ENCODE results near the gene GIPC1. TPM values are rescaled to one million over a fixed set of nuclear protein-coding genes. Genes with fewer than 3 reads are reported as not detected.
A peak's percentile ranks its signal among the peaks of the same experiment; 100 is the strongest.

Gene GIPC1, protein sequence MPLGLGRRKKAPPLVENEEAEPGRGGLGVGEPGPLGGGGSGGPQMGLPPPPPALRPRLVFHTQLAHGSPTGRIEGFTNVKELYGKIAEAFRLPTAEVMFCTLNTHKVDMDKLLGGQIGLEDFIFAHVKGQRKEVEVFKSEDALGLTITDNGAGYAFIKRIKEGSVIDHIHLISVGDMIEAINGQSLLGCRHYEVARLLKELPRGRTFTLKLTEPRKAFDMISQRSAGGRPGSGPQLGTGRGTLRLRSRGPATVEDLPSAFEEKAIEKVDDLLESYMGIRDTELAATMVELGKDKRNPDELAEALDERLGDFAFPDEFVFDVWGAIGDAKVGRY
- total RNA-seq (2021) (59.4 and 61.7 TPM in 2 replicates), Bru-seq, nascent RNA (percentile 53 among the genes with signal in this experiment), BruChase-seq, experiment 1, labeled RNA remaining after a 2-hour chase (percentile 61 among the genes with signal in this experiment), BruChase-seq, experiment 2, labeled RNA remaining after a 6-hour chase (percentile 67 among the genes with signal in this experiment)
- long read RNA-seq, transcript GIPC1-203 (9 exons, 1,926 nt): minor isoform, 57 of 183 reads
- long read RNA-seq, transcript GIPC1-213 (7 exons, 1,068 nt): minor isoform, 6 of 183 reads
- long read RNA-seq, transcript GIPC1-205 (8 exons, 1,386 nt): major isoform, 75 of 183 reads
- long read RNA-seq, transcript GIPC1-201 (7 exons, 1,782 nt): minor isoform, 8 of 183 reads
- long read RNA-seq, partial matches to known transcripts: 13 of 183 reads
- long read RNA-seq, other reads (novel, unspliced or antisense): 21 of 183 reads

DNA sequence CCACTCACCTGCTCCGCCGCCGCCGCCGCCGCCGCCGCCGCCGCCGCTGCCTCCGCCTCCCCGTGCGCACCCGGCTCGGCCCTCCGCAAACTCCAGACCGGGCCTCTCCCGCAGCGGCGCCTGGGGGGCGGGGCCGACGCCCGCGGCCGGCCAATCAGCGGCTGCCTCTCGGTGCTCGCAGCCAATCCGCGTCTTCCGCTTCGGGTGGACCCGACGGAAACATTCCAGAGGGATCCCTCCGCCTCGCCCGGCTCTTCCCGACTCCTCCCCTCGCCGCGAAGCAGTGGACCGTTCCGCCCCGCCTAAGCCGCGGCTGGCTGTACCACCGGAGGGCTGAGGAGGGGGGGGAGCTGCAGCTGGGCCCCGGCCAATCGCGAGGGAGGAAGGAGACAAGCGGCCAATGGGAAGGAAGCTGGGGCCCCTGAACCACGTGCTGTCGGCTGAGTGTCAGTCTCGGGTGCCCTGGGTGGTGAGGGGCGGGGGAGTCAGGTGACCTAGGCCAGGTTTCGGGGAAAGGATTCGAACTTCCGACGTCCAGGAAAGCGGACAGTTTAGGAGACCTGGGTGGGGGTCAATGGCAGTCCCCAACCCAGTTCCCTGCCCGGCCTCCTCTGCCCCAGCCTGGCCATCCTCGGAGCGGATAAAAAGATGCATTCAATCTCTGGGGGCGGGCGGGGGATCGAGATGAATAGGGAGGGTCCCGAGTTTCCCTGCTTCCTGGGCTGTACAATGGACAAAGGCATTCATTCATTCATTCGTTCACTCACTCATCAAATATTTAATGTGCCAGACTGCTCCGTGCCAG lies at the start of gene GIPC1:
GIPC1 (minus strand) TSS at position 99 of the 805 bp plus-strand sequence. CDS start 13,151 bp downstream, outside the sequence.
- H3K36me3 ChIP-seq (ENCODE audit: insufficient read depth, low read length, poor library complexity, severe bottlenecking): no peaks in the 10 kb centered on the region
- POLR2A ChIA-PET (ENCODE audit: low non-redundant PET): no interaction called here
- TF ChIP-seq, protein P1, sequence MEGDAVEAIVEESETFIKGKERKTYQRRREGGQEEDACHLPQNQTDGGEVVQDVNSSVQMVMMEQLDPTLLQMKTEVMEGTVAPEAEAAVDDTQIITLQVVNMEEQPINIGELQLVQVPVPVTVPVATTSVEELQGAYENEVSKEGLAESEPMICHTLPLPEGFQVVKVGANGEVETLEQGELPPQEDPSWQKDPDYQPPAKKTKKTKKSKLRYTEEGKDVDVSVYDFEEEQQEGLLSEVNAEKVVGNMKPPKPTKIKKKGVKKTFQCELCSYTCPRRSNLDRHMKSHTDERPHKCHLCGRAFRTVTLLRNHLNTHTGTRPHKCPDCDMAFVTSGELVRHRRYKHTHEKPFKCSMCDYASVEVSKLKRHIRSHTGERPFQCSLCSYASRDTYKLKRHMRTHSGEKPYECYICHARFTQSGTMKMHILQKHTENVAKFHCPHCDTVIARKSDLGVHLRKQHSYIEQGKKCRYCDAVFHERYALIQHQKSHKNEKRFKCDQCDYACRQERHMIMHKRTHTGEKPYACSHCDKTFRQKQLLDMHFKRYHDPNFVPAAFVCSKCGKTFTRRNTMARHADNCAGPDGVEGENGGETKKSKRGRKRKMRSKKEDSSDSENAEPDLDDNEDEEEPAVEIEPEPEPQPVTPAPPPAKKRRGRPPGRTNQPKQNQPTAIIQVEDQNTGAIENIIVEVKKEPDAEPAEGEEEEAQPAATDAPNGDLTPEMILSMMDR (conservative IDR thresholded peaks at IDR 0.05; ENCODE audit: low read depth, low read length): no peak
- no peak for TF ChIP-seq EZH2 (IDR thresholded peaks at IDR 0.05; ENCODE audit: borderline replicate concordance, low read depth, low read length, poor library complexity, severe bottlenecking)
- CTCF ChIA-PET: interaction anchor here (0.6 to 1.1 kb wide), 2 partner anchors 24 to 193 kb away, joined by 3 read pairs; no protein-coding TSS in a partner anchor
- H3K27ac ChIP-seq (ENCODE audit: low read depth, low read length, poor library complexity, severe bottlenecking): peak within 1 kb of the TSS; percentile 61
- no peaks in the 10 kb centered on the region for H3K9me3 ChIP-seq (ENCODE audit: low read depth, low read length, poor library complexity, severe bottlenecking)
- no peaks in the 10 kb centered on the region for H3K27me3 ChIP-seq (replicated peaks; ENCODE audit: insufficient read depth, low read depth, low read length, poor library complexity)
- BruUV-seq (replicated peaks): no TSS peak
- peaks cover 12% of the 10 kb centered on the region for H3K4me1 ChIP-seq (ENCODE audit: insufficient read depth, low read length, poor library complexity, severe bottlenecking)
- DNase-seq (ENCODE audit: low spot score): peak; percentile 99
- H3K4me3 ChIP-seq (ENCODE audit: low read depth, low read length, poor library complexity, severe bottlenecking): peak within 1 kb of the TSS; percentile 81
- intact Hi-C loops (cut with micrococcal nuclease; ENCODE audit: unreplicated experiment): no loop called here

DNA sequence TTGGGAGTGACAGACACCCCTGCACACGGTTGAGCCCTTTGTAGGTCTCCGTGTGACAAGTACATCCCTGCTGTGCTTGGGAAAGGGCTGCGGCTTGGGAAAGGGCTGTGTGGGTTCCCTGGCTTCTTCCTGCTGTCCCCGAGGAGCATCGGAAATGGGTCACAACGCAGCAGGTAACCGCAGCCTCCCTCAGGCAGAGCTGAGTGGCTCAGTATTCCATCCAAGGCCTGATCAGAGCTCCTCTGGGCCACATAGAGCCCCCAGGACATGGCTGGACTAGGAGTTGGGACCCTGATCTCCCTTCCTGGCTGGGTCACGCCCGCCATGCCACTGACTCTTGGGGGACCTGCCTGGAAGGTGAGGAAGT lies 49.8 kb upstream of the GIPC1 start:
- Histone ChIP-seq H3K36me3 (ENCODE audit: insufficient read depth, low read length, poor library complexity, severe bottlenecking) (peaks cover 10% of the 10 kb centered on the region), H3K27me3 (replicated peaks; ENCODE audit: insufficient read depth, low read depth, low read length, poor library complexity) (no peaks in the 10 kb centered on the region), H3K9me3 (ENCODE audit: low read depth, low read length, poor library complexity, severe bottlenecking) (no peaks in the 10 kb centered on the region), H3K4me1 (ENCODE audit: insufficient read depth, low read length, poor library complexity, severe bottlenecking) (peaks cover 31% of the 10 kb centered on the region), H3K27ac (ENCODE audit: low read depth, low read length, poor library complexity, severe bottlenecking) (peak overlapping the region; percentile 71), H3K4me3 (ENCODE audit: low read depth, low read length, poor library complexity, severe bottlenecking) (peak overlapping the region; percentile 16)
- TF ChIP-seq EZH2 (IDR thresholded peaks at IDR 0.05; ENCODE audit: borderline replicate concordance, low read depth, low read length, poor library complexity, severe bottlenecking): no peak
- ChIA-PET CTCF (interaction anchor here (0.5 kb wide), 1 partner anchor 75 kb away, joined by 5 read pairs; no protein-coding TSS in a partner anchor), POLR2A (ENCODE audit: low non-redundant PET) (no interaction called here)
- intact Hi-C loops (cut with micrococcal nuclease; ENCODE audit: unreplicated experiment): no loop called here
- no peak for DNase-seq (ENCODE audit: low spot score)
- BruUV-seq (replicated peaks): no TSS peak

DNA sequence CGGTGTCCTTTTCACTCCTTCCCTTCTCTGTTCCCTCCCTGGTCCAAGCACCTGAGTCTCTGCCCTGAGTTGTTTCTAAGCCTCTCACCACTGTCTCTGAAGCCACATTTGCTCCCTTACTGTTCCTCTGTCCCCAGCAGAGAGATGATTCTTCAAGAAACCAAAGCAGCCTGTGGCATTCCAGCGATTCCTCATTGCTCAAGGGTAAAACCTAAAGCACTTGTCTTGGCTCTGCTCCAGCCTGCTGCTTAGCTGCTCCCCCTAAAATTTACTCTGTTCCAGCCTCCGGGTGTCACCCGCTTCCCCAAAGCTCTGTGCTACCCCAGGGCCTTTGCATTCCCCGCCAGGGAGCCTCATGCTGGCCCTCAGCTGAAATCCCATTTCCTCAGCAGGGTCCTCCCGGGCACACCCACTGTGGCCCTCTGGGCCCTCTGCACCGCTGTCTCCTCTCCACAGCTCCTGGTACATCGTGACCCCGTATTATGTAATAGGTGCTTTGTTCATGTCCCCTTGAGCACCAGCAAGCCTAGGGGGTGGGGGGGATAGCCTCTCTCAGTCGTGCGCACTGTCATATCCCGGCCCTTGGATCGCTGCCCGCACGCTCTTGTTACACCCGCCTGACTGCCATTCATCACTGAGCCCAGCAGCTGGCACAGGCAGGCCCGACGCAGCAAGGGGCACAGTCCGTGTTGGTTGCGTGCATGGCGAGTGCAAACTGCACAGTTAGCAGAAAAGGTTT lies 49.2 kb upstream of the GIPC1 start:
- TF ChIP-seq EZH2 (IDR thresholded peaks at IDR 0.05; ENCODE audit: borderline replicate concordance, low read depth, low read length, poor library complexity, severe bottlenecking): no peak
- TF ChIP-seq, protein P1 (conservative IDR thresholded peaks at IDR 0.05; ENCODE audit: low read depth, low read length): no peak
- H3K27ac ChIP-seq (ENCODE audit: low read depth, low read length, poor library complexity, severe bottlenecking): peak overlapping the region; percentile 71
- peak; percentile 93 for DNase-seq (ENCODE audit: low spot score)
- ChIA-PET POLR2A (ENCODE audit: low non-redundant PET) (no interaction called here), CTCF (no interaction called here)
- no TSS peak for BruUV-seq (replicated peaks)
- H3K4me3 ChIP-seq (ENCODE audit: low read depth, low read length, poor library complexity, severe bottlenecking): peak overlapping the region; percentile 16
- no peaks in the 10 kb centered on the region for H3K27me3 ChIP-seq (replicated peaks; ENCODE audit: insufficient read depth, low read depth, low read length, poor library complexity)
- peaks cover 10% of the 10 kb centered on the region for H3K36me3 ChIP-seq (ENCODE audit: insufficient read depth, low read length, poor library complexity, severe bottlenecking)
- no peaks in the 10 kb centered on the region for H3K9me3 ChIP-seq (ENCODE audit: low read depth, low read length, poor library complexity, severe bottlenecking)
- intact Hi-C loops (cut with micrococcal nuclease; ENCODE audit: unreplicated experiment): no loop called here
- peaks cover 31% of the 10 kb centered on the region for H3K4me1 ChIP-seq (ENCODE audit: insufficient read depth, low read length, poor library complexity, severe bottlenecking)

Measured in A673 (cell line).